Sigmoid colon (tissue), 7 donors: ENCODE results near the gene RRP12. TPM values are rescaled to one million over a fixed set of nuclear protein-coding genes. Genes with fewer than 3 reads are reported as not detected.

Experiments used
- DNase-seq: peaks from one replicate; pipeline ENCODE4 v3.0.0-alpha.2; 2019
- H3K27ac ChIP-seq, 4 donors: fragments of 200-600 bp; sonication (generic); one replicate each; pipeline ENCODE4 v1.5.1; 2016 to 2019; ENCODE audit warnings: mild to moderate bottlenecking in 1 of 4
- H3K27me3 ChIP-seq, 3 donors: fragments of 200-600 bp; sonication (generic); one replicate each; pipeline ENCODE4 v1.5.1; 2019; ENCODE audit warnings: mild to moderate bottlenecking in 1 of 3
- H3K36me3 ChIP-seq, 4 donors: fragments of 200-600 bp; sonication (generic); one replicate each; pipeline ENCODE4 v1.5.1; 2016 to 2019
- H3K4me1 ChIP-seq, 4 donors: fragments of 200-600 bp; sonication (generic); one replicate each; pipeline ENCODE4 v1.5.1; 2017 to 2019
- H3K4me3 ChIP-seq, 4 donors: fragments of 200-600 bp; sonication (generic); one replicate each; pipeline ENCODE4 v1.5.1; 2017 to 2019; ENCODE audit warnings: mild to moderate bottlenecking in 2 of 4, moderate library complexity in 1 of 4
- H3K9me3 ChIP-seq, 4 donors: fragments of 200-600 bp in 3 of 4; sonication (generic) in 3 of 4; one replicate each; pipeline versions ENCODE4 v1.5.1 to v1.6.1; 2013 to 2019
- EP300 ChIP-seq, 4 donors: sonication (generic); formaldehyde crosslinking; IDR thresholded peaks; one replicate each; pipeline ENCODE4 v1.6.1; 2017; ENCODE audit warnings: antibody characterized with exemption in 4 of 4
- POLR2A ChIP-seq, 2 donors: fragments of 450-650 bp; IDR thresholded peaks; one replicate each; pipeline ENCODE4 v1.6.1; 2016; ENCODE audit warnings: antibody characterized with exemption in 2 of 2, mild to moderate bottlenecking in 2 of 2, moderate library complexity in 2 of 2
- POLR2AphosphoS5 ChIP-seq, 4 donors: sonication (generic); formaldehyde crosslinking; IDR thresholded peaks; one replicate each; pipeline ENCODE4 v1.6.1; 2017; ENCODE audit warnings: antibody characterized with exemption in 4 of 4
- WGBS, 2 donors: extraction: QIAGEN DNeasy Blood & Tissue Kit; methylation state at CpG; one replicate each; pipeline ENCODE4 v1.1.7; 2013; 5-methylcytosine and 5-hydroxymethylcytosine counted together
- intact Hi-C: fragments of 100-400 bp; cut with DNase I; formaldehyde crosslinking; loops from one replicate; pipeline ENCODE4 v1.15.1; 2023
- polyA plus RNA-seq, 3 donors: library from polyadenylated mRNA; stranded (reverse); fragments of 200-250 nt; gene quantifications; one replicate each; pipeline ENCODE4 v1.2.3, GENCODE V29; 2013
- total RNA-seq, 4 donors: library from RNA; depleted of rRNA; stranded (reverse); fragments of >200 nt; gene quantifications; one replicate each; pipeline ENCODE4 v1.1.0, GENCODE V29; 2016
- TF ChIP-seq, protein P1 (sequence below), 4 experiments: fragments of 450-650 bp in 3 of 4; fragments of 200-600 bp in 1 of 4; IDR thresholded peaks; one replicate each; pipeline ENCODE4 v1.5.1; 2016 to 2019; ENCODE audit warnings: antibody characterized with exemption in 4 of 4, mild to moderate bottlenecking in 3 of 4, moderate library complexity in 2 of 4
- donor health status: healthy with polysubstance abuse.
- donor health status: Bipolar disorder and iron deficiency.
- donor health status: healthy.

The RRP12 gene, protein sequence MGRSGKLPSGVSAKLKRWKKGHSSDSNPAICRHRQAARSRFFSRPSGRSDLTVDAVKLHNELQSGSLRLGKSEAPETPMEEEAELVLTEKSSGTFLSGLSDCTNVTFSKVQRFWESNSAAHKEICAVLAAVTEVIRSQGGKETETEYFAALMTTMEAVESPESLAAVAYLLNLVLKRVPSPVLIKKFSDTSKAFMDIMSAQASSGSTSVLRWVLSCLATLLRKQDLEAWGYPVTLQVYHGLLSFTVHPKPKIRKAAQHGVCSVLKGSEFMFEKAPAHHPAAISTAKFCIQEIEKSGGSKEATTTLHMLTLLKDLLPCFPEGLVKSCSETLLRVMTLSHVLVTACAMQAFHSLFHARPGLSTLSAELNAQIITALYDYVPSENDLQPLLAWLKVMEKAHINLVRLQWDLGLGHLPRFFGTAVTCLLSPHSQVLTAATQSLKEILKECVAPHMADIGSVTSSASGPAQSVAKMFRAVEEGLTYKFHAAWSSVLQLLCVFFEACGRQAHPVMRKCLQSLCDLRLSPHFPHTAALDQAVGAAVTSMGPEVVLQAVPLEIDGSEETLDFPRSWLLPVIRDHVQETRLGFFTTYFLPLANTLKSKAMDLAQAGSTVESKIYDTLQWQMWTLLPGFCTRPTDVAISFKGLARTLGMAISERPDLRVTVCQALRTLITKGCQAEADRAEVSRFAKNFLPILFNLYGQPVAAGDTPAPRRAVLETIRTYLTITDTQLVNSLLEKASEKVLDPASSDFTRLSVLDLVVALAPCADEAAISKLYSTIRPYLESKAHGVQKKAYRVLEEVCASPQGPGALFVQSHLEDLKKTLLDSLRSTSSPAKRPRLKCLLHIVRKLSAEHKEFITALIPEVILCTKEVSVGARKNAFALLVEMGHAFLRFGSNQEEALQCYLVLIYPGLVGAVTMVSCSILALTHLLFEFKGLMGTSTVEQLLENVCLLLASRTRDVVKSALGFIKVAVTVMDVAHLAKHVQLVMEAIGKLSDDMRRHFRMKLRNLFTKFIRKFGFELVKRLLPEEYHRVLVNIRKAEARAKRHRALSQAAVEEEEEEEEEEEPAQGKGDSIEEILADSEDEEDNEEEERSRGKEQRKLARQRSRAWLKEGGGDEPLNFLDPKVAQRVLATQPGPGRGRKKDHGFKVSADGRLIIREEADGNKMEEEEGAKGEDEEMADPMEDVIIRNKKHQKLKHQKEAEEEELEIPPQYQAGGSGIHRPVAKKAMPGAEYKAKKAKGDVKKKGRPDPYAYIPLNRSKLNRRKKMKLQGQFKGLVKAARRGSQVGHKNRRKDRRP (N-terminal part only)
- total RNA-seq (10 to 100 TPM in 2 of 4 donors, 1 to 10 TPM in 2; 5.9 to 17.4 (median 9.8) TPM), polyA plus RNA-seq (10 to 100 TPM in 1 of 3 donors, 1 to 10 TPM in 2; 3.2 to 18.8 (median 7.8) TPM)

- TF ChIP-seq POLR2AphosphoS5 (IDR thresholded peaks at IDR 0.05): peak in 3 of 4 donors; percentile 59 to 76 (median 67)
- TF ChIP-seq, protein P1, sequence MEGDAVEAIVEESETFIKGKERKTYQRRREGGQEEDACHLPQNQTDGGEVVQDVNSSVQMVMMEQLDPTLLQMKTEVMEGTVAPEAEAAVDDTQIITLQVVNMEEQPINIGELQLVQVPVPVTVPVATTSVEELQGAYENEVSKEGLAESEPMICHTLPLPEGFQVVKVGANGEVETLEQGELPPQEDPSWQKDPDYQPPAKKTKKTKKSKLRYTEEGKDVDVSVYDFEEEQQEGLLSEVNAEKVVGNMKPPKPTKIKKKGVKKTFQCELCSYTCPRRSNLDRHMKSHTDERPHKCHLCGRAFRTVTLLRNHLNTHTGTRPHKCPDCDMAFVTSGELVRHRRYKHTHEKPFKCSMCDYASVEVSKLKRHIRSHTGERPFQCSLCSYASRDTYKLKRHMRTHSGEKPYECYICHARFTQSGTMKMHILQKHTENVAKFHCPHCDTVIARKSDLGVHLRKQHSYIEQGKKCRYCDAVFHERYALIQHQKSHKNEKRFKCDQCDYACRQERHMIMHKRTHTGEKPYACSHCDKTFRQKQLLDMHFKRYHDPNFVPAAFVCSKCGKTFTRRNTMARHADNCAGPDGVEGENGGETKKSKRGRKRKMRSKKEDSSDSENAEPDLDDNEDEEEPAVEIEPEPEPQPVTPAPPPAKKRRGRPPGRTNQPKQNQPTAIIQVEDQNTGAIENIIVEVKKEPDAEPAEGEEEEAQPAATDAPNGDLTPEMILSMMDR (IDR thresholded peaks at IDR 0.05): no peak
- no peak for TF ChIP-seq POLR2A (IDR thresholded peaks at IDR 0.05)
- TF ChIP-seq EP300 (IDR thresholded peaks at IDR 0.05): peak in 1 of 4 donors; percentile 6
- WGBS, 2 donors: 1% methylated on average over 39 of the region's 39 CpGs
- Histone ChIP-seq H3K9me3 (no peaks in the 10 kb centered on the region), H3K4me3 (peak within 1 kb of the TSS; percentile 37 to 86 (median 74)), H3K36me3 (peaks cover 0 to 18% (median 7%) of the 10 kb centered on the region in 4 donors), H3K27ac (peak within 1 kb of the TSS; percentile 65 to 82 (median 72)), H3K4me1 (peaks cover 0 to 19% (median 17%) of the 10 kb centered on the region in 4 donors), H3K27me3 (no peaks in the 10 kb centered on the region)
- intact Hi-C loops: loop anchor here (1.0 to 5.0 kb wide), 3 partner anchors 45 to 151 kb away; partner anchors contain the start of genes EXOSC1, FRAT2 and ZDHHC16
- DNase-seq: peak; percentile 95
These were observed at the start of gene RRP12 for GRCh38 chr10:97400665-97401454. Gene RRP12, minus strand, starts transcription at chr10:97401340. Its CDS starts 109 bp downstream, at chr10:97401231.

DNA sequence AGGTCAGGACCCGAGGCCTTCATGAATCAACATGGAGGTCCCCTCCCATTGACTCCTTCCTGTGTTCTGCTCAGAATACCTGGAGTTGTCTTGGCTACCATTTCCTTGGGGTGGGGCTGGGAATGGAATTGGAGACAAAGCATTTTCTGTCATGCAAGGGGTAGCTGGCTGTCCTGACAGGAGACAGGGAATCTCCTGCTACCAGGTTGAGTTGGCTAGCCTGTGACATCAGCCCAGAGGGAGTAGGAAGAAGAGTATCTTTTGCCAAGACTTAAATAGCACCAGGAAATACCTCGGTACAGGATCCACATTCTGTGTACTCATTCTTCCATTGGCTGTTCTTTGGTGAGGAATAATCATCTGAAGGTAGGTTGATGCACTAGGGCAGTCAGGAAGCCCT lies 49.7 kb upstream of the RRP12 start:
- TF ChIP-seq, protein P1 (IDR thresholded peaks at IDR 0.05): no peak
- TF ChIP-seq POLR2AphosphoS5 (IDR thresholded peaks at IDR 0.05) (no peak), EP300 (IDR thresholded peaks at IDR 0.05) (no peak), POLR2A (IDR thresholded peaks at IDR 0.05) (no peak)
- intact Hi-C loops: no loop called here
- Histone ChIP-seq H3K9me3 (no peaks in the 10 kb centered on the region), H3K36me3 (peaks cover 3 to 43% (median 6%) of the 10 kb centered on the region in 4 donors), H3K4me1 (peaks cover 0 to 34% (median 25%) of the 10 kb centered on the region in 4 donors), H3K4me3 (no peak overlapping the region), H3K27ac (no peak overlapping the region), H3K27me3 (no peaks in the 10 kb centered on the region)
- WGBS, 2 donors: 65 to 85% methylated on average over 2 of the region's 2 CpGs
- DNase-seq: no peak

DNA sequence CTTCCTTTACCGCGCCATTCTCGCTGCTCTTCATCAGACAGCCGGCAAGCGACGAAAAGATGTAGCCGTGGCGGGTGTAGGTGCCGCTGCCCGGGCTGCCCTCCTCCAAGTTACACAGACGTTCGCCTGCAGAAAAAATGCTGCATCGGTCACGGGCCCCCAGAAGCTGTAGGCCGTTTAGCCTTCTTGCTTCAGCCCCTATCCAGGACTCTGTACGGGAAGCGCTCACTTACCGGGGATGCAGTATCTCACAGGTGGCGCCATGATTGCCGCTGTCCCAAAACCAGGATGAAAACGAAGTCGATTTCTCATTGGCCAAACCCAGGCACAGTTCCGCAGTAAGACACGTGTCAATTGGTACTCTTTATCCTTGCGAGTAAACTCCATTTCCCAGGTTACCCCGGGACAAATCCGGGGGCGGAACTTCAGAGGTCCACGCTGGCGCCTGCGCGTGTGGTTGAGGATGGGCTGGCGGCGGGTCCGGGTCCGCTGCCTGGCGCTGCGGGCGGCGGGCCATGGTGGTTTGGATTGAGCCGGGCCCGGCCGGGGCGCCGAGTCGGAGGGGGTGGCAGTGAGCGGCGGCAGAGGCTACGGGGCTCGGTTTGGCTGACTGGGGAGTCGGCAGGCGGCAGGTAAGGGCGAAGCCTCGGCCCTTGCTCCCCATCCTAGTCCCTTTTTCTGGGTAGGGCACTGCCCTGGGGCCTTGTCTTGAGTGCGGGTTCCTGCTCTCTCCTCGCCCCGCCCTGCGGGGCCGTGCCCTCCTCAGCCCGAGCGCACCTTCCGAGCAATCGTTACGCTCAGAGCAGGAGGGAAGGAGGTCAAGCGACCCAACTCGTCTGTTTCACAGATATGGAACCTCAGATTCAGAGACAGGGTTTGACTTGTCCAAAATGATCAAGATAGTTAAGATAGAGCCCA lies 44.8 kb upstream of the RRP12 start, which contains the start of the genes EXOSC1 and ZDHHC16:
TSS of gene EXOSC1 (minus strand) at position 285 of the 918 bp plus-strand sequence. CDS start at position 264, 21 bp downstream.
TSS of gene ZDHHC16 (plus strand) at position 454 of the 918 bp plus-strand sequence. CDS start 5,501 bp downstream, outside the sequence.
- H3K9me3 ChIP-seq: no peaks in the 10 kb centered on the region
- intact Hi-C loops: loop anchor here (1.0 to 5.0 kb wide), 3 partner anchors 17 to 51 kb away; partner anchors contain the start of genes MMS19, RRP12 and UBTD1
- TF ChIP-seq POLR2A (IDR thresholded peaks at IDR 0.05) (peak in 1 of 2 donors; percentile 39), POLR2AphosphoS5 (IDR thresholded peaks at IDR 0.05) (peak; percentile 50 to 83 (median 80)), EP300 (IDR thresholded peaks at IDR 0.05) (no peak)
- TF ChIP-seq, protein P1 (IDR thresholded peaks at IDR 0.05): no peak
- peaks cover 0 to 35% (median 31%) of the 10 kb centered on the region in 4 donors for H3K4me1 ChIP-seq
- H3K4me3 ChIP-seq: peak within 1 kb of the TSS; percentile 69 to 89 (median 77)
- peak within 1 kb of the TSS; percentile 77 to 83 (median 81) for H3K27ac ChIP-seq
- DNase-seq: peak; percentile 94
- 0% methylated on average over 66 of the region's 66 CpGs for WGBS, 2 donors
- no peaks in the 10 kb centered on the region for H3K27me3 ChIP-seq
- H3K36me3 ChIP-seq: peaks cover 0 to 18% (median 1%) of the 10 kb centered on the region in 4 donors
